Loucy (cell line): Measurements from ENCODE around the gene PTCH1.

Experiments used
- H2AFZ ChIP-seq: fragments of 200-600 bp; sonication (generic); 2 replicates; pipeline ENCODE4 v1.6.0; 2016; ENCODE audit warnings: antibody characterized with exemption, mild to moderate bottlenecking, low read length, moderate library complexity
- H3F3A ChIP-seq: fragments of 200-600 bp; 2 replicates; pipeline ENCODE4 v1.6.0; 2016; ENCODE audit warnings: antibody characterized with exemption, low read depth, mild to moderate bottlenecking
- H3K27me3 ChIP-seq: fragments of 200-600 bp; sonication (generic); 2 replicates; pipeline ENCODE4 v1.6.1; 2014; ENCODE audit warnings: low read length, mild to moderate bottlenecking; ENCODE audit not compliant: insufficient read depth, poor library complexity, severe bottlenecking
- H3K36me3 ChIP-seq: fragments of 200-600 bp; sonication (generic); 2 replicates; pipeline ENCODE4 v1.6.1; 2016; ENCODE audit warnings: low read length; ENCODE audit not compliant: insufficient read depth
- H3K4me1 ChIP-seq: fragments of 200-600 bp; sonication (generic); 2 replicates; pipeline ENCODE4 v1.5.1; 2014; ENCODE audit warnings: low read length, mild to moderate bottlenecking; ENCODE audit not compliant: insufficient read depth, poor library complexity, severe bottlenecking
- H3K4me2 ChIP-seq: fragments of 200-600 bp; sonication (generic); 2 replicates; pipeline ENCODE4 v1.6.0; 2014; ENCODE audit warnings: antibody characterized with exemption, low read length, low read depth, mild to moderate bottlenecking; ENCODE audit not compliant: poor library complexity, severe bottlenecking
- H3K4me3 ChIP-seq: fragments of 200-600 bp; sonication (generic); 2 replicates; pipeline ENCODE4 v1.5.1; 2014; ENCODE audit warnings: low read length, mild to moderate bottlenecking, mixed read lengths; ENCODE audit not compliant: poor library complexity, severe bottlenecking
- H3K79me2 ChIP-seq: fragments of 200-600 bp; sonication (generic); 2 replicates; pipeline ENCODE4 v1.6.1; 2014; ENCODE audit warnings: low read length; ENCODE audit not compliant: insufficient read depth
- H3K9ac ChIP-seq: fragments of 200-600 bp; sonication (generic); 2 replicates; pipeline ENCODE4 v1.6.0; 2014; ENCODE audit warnings: mild to moderate bottlenecking, low read depth, low read length, moderate library complexity; ENCODE audit not compliant: poor library complexity, severe bottlenecking
- H3K9me2 ChIP-seq: fragments of 200-600 bp; sonication (generic); replicated peaks from 2 replicates; pipeline ENCODE4 v1.6.1; 2016; ENCODE audit warnings: low read depth, low read length, mixed read lengths
- H3K9me3 ChIP-seq: fragments of 200-600 bp; sonication (generic); 2 replicates; pipeline ENCODE4 v1.6.1; 2014; ENCODE audit warnings: mild to moderate bottlenecking, antibody characterized with exemption, low read length, low read depth; ENCODE audit not compliant: insufficient read depth
- H4K20me1 ChIP-seq: fragments of 200-600 bp; sonication (generic); 2 replicates; pipeline ENCODE4 v1.6.0; 2014; ENCODE audit warnings: antibody characterized with exemption, low read length, mild to moderate bottlenecking; ENCODE audit not compliant: insufficient read depth, poor library complexity, severe bottlenecking
- CTCF ChIP-seq: fragments of 200-600 bp; sonication (generic); conservative IDR thresholded peaks from 2 replicates; pipeline ENCODE4 v1.5.1; 2014; ENCODE audit warnings: mild to moderate bottlenecking, antibody characterized with exemption, low read length
- EZH2phosphoT487 ChIP-seq: fragments of 200-600 bp; IDR thresholded peaks from 2 replicates; pipeline ENCODE4 v1.6.1; 2018; ENCODE audit warnings: antibody characterized with exemption, mild to moderate bottlenecking, moderate library complexity, borderline replicate concordance

The PTCH1 gene

GRCh38 chr9:95477441-95477840 lies 39.3 kb downstream of the PTCH1 start:
- Histone ChIP-seq H3K4me3 (no peak overlapping the region), H3K27me3 (no peaks in the 10 kb centered on the region), H4K20me1 (no peaks in the 10 kb centered on the region), H3K9me2 (no peaks in the 10 kb centered on the region), H3K9ac (no peak overlapping the region), H2AFZ (no peak overlapping the region), H3F3A (no peaks in the 10 kb centered on the region), H3K4me1 (peaks cover 3% of the 10 kb centered on the region), H3K9me3 (no peaks in the 10 kb centered on the region), H3K79me2 (no peaks in the 10 kb centered on the region), H3K4me2 (no peak overlapping the region), H3K36me3 (no peaks in the 10 kb centered on the region)
- TF ChIP-seq EZH2phosphoT487 (no peak), CTCF (no peak)

DNA sequence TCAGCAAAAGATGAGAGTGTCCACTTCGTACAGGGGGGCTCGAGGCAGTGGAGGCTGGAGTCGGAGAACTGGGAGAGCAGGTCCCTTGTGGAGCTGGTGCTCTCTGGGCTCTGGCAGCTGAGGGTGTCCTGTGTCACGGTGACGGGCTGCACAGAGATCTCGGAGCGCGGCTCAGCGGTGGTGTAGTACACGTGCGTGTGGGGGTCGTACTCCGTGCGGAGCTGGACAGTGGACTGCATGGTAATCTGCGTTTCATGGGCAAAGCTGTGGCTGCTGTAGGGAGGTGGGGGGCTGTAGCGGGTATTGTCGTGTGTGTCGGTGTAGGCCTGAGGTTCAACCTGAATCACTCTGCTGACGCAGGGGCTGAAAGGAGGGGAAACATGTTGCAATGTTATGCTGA lies 48.0 kb downstream of the PTCH1 start:
- Histone ChIP-seq H3K4me3 (no peak overlapping the region), H3F3A (no peaks in the 10 kb centered on the region), H3K36me3 (no peaks in the 10 kb centered on the region), H3K4me2 (no peak overlapping the region), H3K9ac (no peak overlapping the region), H3K4me1 (peaks cover 20% of the 10 kb centered on the region), H3K9me2 (no peaks in the 10 kb centered on the region), H2AFZ (no peak overlapping the region), H3K79me2 (no peaks in the 10 kb centered on the region), H3K9me3 (no peaks in the 10 kb centered on the region), H3K27me3 (no peaks in the 10 kb centered on the region), H4K20me1 (no peaks in the 10 kb centered on the region)
- no peak for TF ChIP-seq CTCF
- TF ChIP-seq EZH2phosphoT487: no peak

DNA sequence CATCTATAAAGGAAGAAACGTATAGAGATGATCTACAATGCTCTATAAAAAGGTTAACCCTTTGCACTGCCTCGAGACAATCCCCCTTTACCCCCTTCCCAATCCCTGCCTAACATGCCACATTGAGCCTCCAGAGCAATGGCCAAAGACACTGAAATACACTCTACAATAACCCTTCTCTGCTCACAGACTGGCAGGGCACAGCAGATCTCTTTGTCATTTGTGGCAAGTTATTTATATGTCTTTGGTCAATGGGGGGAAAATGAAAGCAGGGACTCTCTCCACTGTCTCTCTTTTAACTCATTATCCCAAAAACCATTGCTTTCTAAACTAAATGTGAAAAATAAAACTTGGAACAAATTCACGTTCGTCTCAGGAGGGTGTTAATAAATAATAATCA lies 51.7 kb downstream of the PTCH1 start:
- Histone ChIP-seq H3K27me3 (no peaks in the 10 kb centered on the region), H3K36me3 (no peaks in the 10 kb centered on the region), H3F3A (no peaks in the 10 kb centered on the region), H3K9me2 (no peaks in the 10 kb centered on the region), H3K4me2 (peak overlapping the region; percentile 2), H3K4me3 (no peak overlapping the region), H3K79me2 (no peaks in the 10 kb centered on the region), H3K9me3 (no peaks in the 10 kb centered on the region), H3K9ac (no peak overlapping the region), H4K20me1 (no peaks in the 10 kb centered on the region), H2AFZ (no peak overlapping the region), H3K4me1 (peaks cover 52% of the 10 kb centered on the region)
- TF ChIP-seq EZH2phosphoT487 (no peak), CTCF (no peak)
